Activated naive CD8-positive, alpha-beta T cell treated with anti-CD3 and anti-CD28 coated beads, Interleukin-2, amount 50 U/mL, for 16 hours (primary cell): ENCODE measurements around the gene SLC29A3.
A peak's percentile ranks its signal among the peaks of the same experiment; 100 is the strongest.

ENCODE experiments used
- DNase-seq: peaks from one replicate; pipeline ENCODE4 v3.0.0-alpha.2; 2020; ENCODE audit warnings: low read depth, low spot score

Gene SLC29A3

GRCh38 chr10:71368176-71368575 is 49.1 kb downstream of the SLC29A3 start:
- no peak for DNase-seq

GRCh38 chr10:71368643-71369042 is 49.6 kb downstream of the SLC29A3 start:
- no peak for DNase-seq

GRCh38 chr10:71369602-71370001 is 50.5 kb downstream of the SLC29A3 start:
- no peak for DNase-seq

- DNase-seq = no peak
Measured at GRCh38 chr10:71370031-71370430, 51.0 kb downstream of the SLC29A3 start.

GRCh38 chr10:71371750-71372166 is 52.7 kb downstream of the SLC29A3 start:
- no peak for DNase-seq

GRCh38 chr10:71372882-71373495 is 53.9 kb downstream of the SLC29A3 start:
- DNase-seq = no peak

- DNase-seq = no peak
Measured at GRCh38 chr10:71374481-71375233, 55.6 kb downstream of the SLC29A3 start.

GRCh38 chr10:71375952-71376351 is 56.9 kb downstream of the SLC29A3 start:
- no peak for DNase-seq

- no peak for DNase-seq
Measured at GRCh38 chr10:71378336-71379117, 59.5 kb downstream of the SLC29A3 start.

GRCh38 chr10:71379118-71379766 is 60.2 kb downstream of the SLC29A3 start:
- no peak for DNase-seq

- no peak for DNase-seq
Measured at GRCh38 chr10:71380841-71381240, 61.8 kb downstream of the SLC29A3 start.

GRCh38 chr10:71381611-71382010 is 62.6 kb downstream of the SLC29A3 start:
- no peak for DNase-seq

- no peak for DNase-seq
Measured at GRCh38 chr10:71382028-71382427, 63.0 kb downstream of the SLC29A3 start.

- DNase-seq = no peak
Measured at GRCh38 chr10:71382757-71383156, 63.7 kb downstream of the SLC29A3 start.

GRCh38 chr10:71383972-71384687 is 65.1 kb downstream of the SLC29A3 start:
- peak; percentile 49 for DNase-seq

GRCh38 chr10:71388171-71388570 is 69.1 kb downstream of the SLC29A3 start:
- DNase-seq = no peak

- DNase-seq = no peak
Measured at GRCh38 chr10:71388583-71389310, 69.7 kb downstream of the SLC29A3 start.

GRCh38 chr10:71389768-71390460 is 70.9 kb downstream of the SLC29A3 start:
- DNase-seq = no peak

GRCh38 chr10:71390461-71390835 is 71.4 kb downstream of the SLC29A3 start:
- DNase-seq = no peak
